GM18870 (cell line): ENCODE measurements around the gene RFK.

ENCODE experiments used
- ATAC-seq: cut with Tn5 transposase; IDR thresholded peaks from one replicate; pipeline ENCODE4 v1.9.1; 2021; ENCODE audit warnings: moderate library complexity; ENCODE audit not compliant: unreplicated experiment

Gene RFK

GRCh38 chr9:76336027-76336426, 58.2 kb downstream of the RFK start:
- ATAC-seq: no peak
